ENCODE measurements around the gene JADE2.
"Not testable (repeated sequence)": the region's sequence is repeated elsewhere in the genome, so short reads cannot be mapped to it uniquely, and the experiment has no call there.

The JADE2 gene

GRCh38 chr5:134490925-134491271 is 34.6 kb upstream of the JADE2 start:
- Histone ChIP-seq H3K9ac (ENCODE audit: low read length) (no peak overlapping the region), H3K79me1 (ENCODE audit: low read length) (no peaks in the 10 kb centered on the region), H3K4me3 (ENCODE audit: low read length) (no peak overlapping the region), H2BK120ac (ENCODE audit: low read depth, low read length) (no peak overlapping the region), H3K18ac (ENCODE audit: low read length) (no peak overlapping the region), H3K27ac (ENCODE audit: low read depth, low read length) (no peak overlapping the region), H3K56ac (ENCODE audit: low read length) (no peak overlapping the region), H3K36me3 (ENCODE audit: control insufficient read depth, insufficient read depth, low read length) (no peaks in the 10 kb centered on the region), H3K4ac (ENCODE audit: low read depth, low read length) (no peak overlapping the region), H3K79me2 (ENCODE audit: control insufficient read depth, insufficient read depth, low read length) (no peaks in the 10 kb centered on the region), H2BK15ac (replicated peaks; ENCODE audit: low read depth) (no peak overlapping the region), H3K23ac (ENCODE audit: low read length) (no peak overlapping the region), H4K8ac (ENCODE audit: low read depth, low read length) (no peak overlapping the region), H4K5ac (ENCODE audit: low read length) (no peak overlapping the region), H2AK5ac (ENCODE audit: low read length) (no peak overlapping the region), H2BK5ac (ENCODE audit: low read length) (no peak overlapping the region), H3K27me3 (ENCODE audit: insufficient read depth, low read length, poor library complexity) (no peaks in the 10 kb centered on the region), H3K4me2 (ENCODE audit: low read length) (no peak overlapping the region), H3K4me1 (ENCODE audit: control insufficient read depth, low read depth, low read length) (peaks cover 10% of the 10 kb centered on the region)
- no peak for DNase-seq
- no CpG with 5 or more reads among the region's 8 CpGs for WGBS (ENCODE audit: extremely low coverage, insufficient coverage, low lambda C conversion rate)

DNA sequence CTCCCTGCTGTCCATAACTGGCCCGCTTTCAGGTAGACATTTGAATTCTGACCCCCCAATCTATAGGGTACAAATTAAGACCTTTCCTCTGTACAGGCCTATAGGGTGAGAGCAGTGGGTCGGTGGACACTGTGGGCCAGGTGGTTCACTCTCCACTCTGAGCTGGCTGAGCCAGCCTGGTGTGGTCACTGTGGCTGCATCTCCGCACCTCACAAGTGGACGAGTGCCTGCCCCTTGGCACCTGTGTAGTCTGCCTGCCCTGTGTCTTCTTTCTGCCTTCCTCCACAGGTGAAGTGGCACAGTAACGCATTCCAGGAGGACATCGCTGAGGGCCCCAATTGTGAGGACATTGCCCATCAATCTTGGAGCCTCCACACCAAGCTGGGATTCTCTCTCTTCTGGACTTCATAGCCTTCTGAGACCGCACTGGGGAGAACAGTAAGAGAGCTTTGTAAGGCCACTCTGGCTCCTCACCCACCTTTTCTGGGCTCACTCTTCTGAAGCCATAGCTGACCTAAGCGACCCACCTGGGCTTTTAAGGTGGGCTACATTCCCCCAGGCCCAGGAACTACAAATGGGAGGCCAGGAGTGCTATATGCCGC is 33.5 kb upstream of the JADE2 start:
- H2BK5ac ChIP-seq (ENCODE audit: low read length), result no peak overlapping the region
- peaks cover 10% of the 10 kb centered on the region for H3K4me1 ChIP-seq (ENCODE audit: control insufficient read depth, low read depth, low read length)
- H3K18ac ChIP-seq (ENCODE audit: low read length), result no peak overlapping the region
- H3K4me2 ChIP-seq (ENCODE audit: low read length), result no peak overlapping the region
- no peak overlapping the region for H2BK15ac ChIP-seq (replicated peaks; ENCODE audit: low read depth)
- H3K36me3 ChIP-seq (ENCODE audit: control insufficient read depth, insufficient read depth, low read length), result no peaks in the 10 kb centered on the region
- H3K4me3 ChIP-seq (ENCODE audit: low read length), result no peak overlapping the region
- no peak overlapping the region for H2BK120ac ChIP-seq (ENCODE audit: low read depth, low read length)
- H3K79me2 ChIP-seq (ENCODE audit: control insufficient read depth, insufficient read depth, low read length), result no peaks in the 10 kb centered on the region
- H4K5ac ChIP-seq (ENCODE audit: low read length), result no peak overlapping the region
- no CpG with 5 or more reads among the region's 9 CpGs for WGBS (ENCODE audit: extremely low coverage, insufficient coverage, low lambda C conversion rate)
- H2AK5ac ChIP-seq (ENCODE audit: low read length), result no peak overlapping the region
- no peak for DNase-seq
- no peaks in the 10 kb centered on the region for H3K79me1 ChIP-seq (ENCODE audit: low read length)
- no peak overlapping the region for H3K56ac ChIP-seq (ENCODE audit: low read length)
- no peaks in the 10 kb centered on the region for H3K27me3 ChIP-seq (ENCODE audit: insufficient read depth, low read length, poor library complexity)
- no peak overlapping the region for H4K8ac ChIP-seq (ENCODE audit: low read depth, low read length)
- H3K4ac ChIP-seq (ENCODE audit: low read depth, low read length), result no peak overlapping the region
- no peak overlapping the region for H3K9ac ChIP-seq (ENCODE audit: low read length)
- no peak overlapping the region for H3K27ac ChIP-seq (ENCODE audit: low read depth, low read length)
- H3K23ac ChIP-seq (ENCODE audit: low read length), result no peak overlapping the region

DNA sequence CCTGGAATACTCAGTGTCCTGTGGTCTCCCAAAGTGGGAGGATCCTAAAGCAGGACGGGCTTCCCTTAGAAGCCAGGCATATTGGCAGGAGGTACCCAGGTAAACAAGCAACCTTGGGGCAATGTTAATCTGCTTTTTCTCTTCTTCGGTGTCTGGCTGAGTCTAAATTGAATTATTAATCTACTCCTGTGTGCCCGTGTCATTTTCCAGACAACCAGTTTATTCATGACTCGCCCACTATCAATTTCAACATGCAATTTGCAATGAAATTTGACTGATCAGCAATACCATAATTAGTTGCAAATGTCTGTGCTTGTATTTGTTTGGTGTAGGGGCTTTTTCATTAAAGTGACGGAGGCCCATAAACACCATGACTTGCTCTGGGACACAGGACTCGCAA is 32.9 kb upstream of the JADE2 start:
- Histone ChIP-seq H3K4ac (ENCODE audit: low read depth, low read length) (no peak overlapping the region), H3K4me3 (ENCODE audit: low read length) (no peak overlapping the region), H3K79me2 (ENCODE audit: control insufficient read depth, insufficient read depth, low read length) (no peaks in the 10 kb centered on the region), H4K5ac (ENCODE audit: low read length) (no peak overlapping the region), H4K8ac (ENCODE audit: low read depth, low read length) (no peak overlapping the region), H3K4me1 (ENCODE audit: control insufficient read depth, low read depth, low read length) (peaks cover 10% of the 10 kb centered on the region), H2AK5ac (ENCODE audit: low read length) (no peak overlapping the region), H2BK120ac (ENCODE audit: low read depth, low read length) (no peak overlapping the region), H3K79me1 (ENCODE audit: low read length) (no peaks in the 10 kb centered on the region), H3K36me3 (ENCODE audit: control insufficient read depth, insufficient read depth, low read length) (no peaks in the 10 kb centered on the region), H3K9ac (ENCODE audit: low read length) (no peak overlapping the region), H3K23ac (ENCODE audit: low read length) (no peak overlapping the region), H2BK15ac (replicated peaks; ENCODE audit: low read depth) (no peak overlapping the region), H3K4me2 (ENCODE audit: low read length) (no peak overlapping the region), H3K27ac (ENCODE audit: low read depth, low read length) (no peak overlapping the region), H3K18ac (ENCODE audit: low read length) (no peak overlapping the region), H3K27me3 (ENCODE audit: insufficient read depth, low read length, poor library complexity) (no peaks in the 10 kb centered on the region), H2BK5ac (ENCODE audit: low read length) (no peak overlapping the region), H3K56ac (ENCODE audit: low read length) (no peak overlapping the region)
- no CpG with 5 or more reads among the region's 6 CpGs for WGBS (ENCODE audit: extremely low coverage, insufficient coverage, low lambda C conversion rate)
- no peak for DNase-seq

- no peaks in the 10 kb centered on the region for H3K79me2 ChIP-seq (ENCODE audit: control insufficient read depth, insufficient read depth, low read length)
- no peak overlapping the region for H2BK5ac ChIP-seq (ENCODE audit: low read length)
- H2BK120ac ChIP-seq (ENCODE audit: low read depth, low read length), result no peak overlapping the region
- no peak overlapping the region for H4K8ac ChIP-seq (ENCODE audit: low read depth, low read length)
- H4K5ac ChIP-seq (ENCODE audit: low read length), result no peak overlapping the region
- H3K4me2 ChIP-seq (ENCODE audit: low read length), result no peak overlapping the region
- H3K36me3 ChIP-seq (ENCODE audit: control insufficient read depth, insufficient read depth, low read length), result no peaks in the 10 kb centered on the region
- no peak overlapping the region for H3K23ac ChIP-seq (ENCODE audit: low read length)
- H2BK15ac ChIP-seq (replicated peaks; ENCODE audit: low read depth), result no peak overlapping the region
- no peaks in the 10 kb centered on the region for H3K27me3 ChIP-seq (ENCODE audit: insufficient read depth, low read length, poor library complexity)
- H3K18ac ChIP-seq (ENCODE audit: low read length), result no peak overlapping the region
- no peak overlapping the region for H3K27ac ChIP-seq (ENCODE audit: low read depth, low read length)
- no peak overlapping the region for H3K4me3 ChIP-seq (ENCODE audit: low read length)
- H3K9ac ChIP-seq (ENCODE audit: low read length), result no peak overlapping the region
- no peaks in the 10 kb centered on the region for H3K79me1 ChIP-seq (ENCODE audit: low read length)
- no CpG with 5 or more reads among the region's 4 CpGs for WGBS (ENCODE audit: extremely low coverage, insufficient coverage, low lambda C conversion rate)
- no peak for DNase-seq
- H2AK5ac ChIP-seq (ENCODE audit: low read length), result no peak overlapping the region
- no peak overlapping the region for H3K4ac ChIP-seq (ENCODE audit: low read depth, low read length)
- no peak overlapping the region for H3K56ac ChIP-seq (ENCODE audit: low read length)
- peaks cover 10% of the 10 kb centered on the region for H3K4me1 ChIP-seq (ENCODE audit: control insufficient read depth, low read depth, low read length)
Observed at GRCh38 chr5:134493461-134494055, 31.9 kb upstream of the JADE2 start.

- DNase-seq, result no peak
- Histone ChIP-seq H4K8ac (ENCODE audit: low read depth, low read length) (no peak overlapping the region), H3K9ac (ENCODE audit: low read length) (no peak overlapping the region), H3K27ac (ENCODE audit: low read depth, low read length) (no peak overlapping the region), H3K4me3 (ENCODE audit: low read length) (no peak overlapping the region), H2BK120ac (ENCODE audit: low read depth, low read length) (no peak overlapping the region), H2BK5ac (ENCODE audit: low read length) (no peak overlapping the region), H2BK15ac (replicated peaks; ENCODE audit: low read depth) (no peak overlapping the region), H3K4me2 (ENCODE audit: low read length) (no peak overlapping the region), H3K79me2 (ENCODE audit: control insufficient read depth, insufficient read depth, low read length) (no peaks in the 10 kb centered on the region), H2AK5ac (ENCODE audit: low read length) (no peak overlapping the region), H3K79me1 (ENCODE audit: low read length) (no peaks in the 10 kb centered on the region), H3K4ac (ENCODE audit: low read depth, low read length) (no peak overlapping the region), H3K27me3 (ENCODE audit: insufficient read depth, low read length, poor library complexity) (no peaks in the 10 kb centered on the region), H3K36me3 (ENCODE audit: control insufficient read depth, insufficient read depth, low read length) (no peaks in the 10 kb centered on the region), H3K18ac (ENCODE audit: low read length) (no peak overlapping the region), H3K4me1 (ENCODE audit: control insufficient read depth, low read depth, low read length) (peaks cover 9% of the 10 kb centered on the region), H3K56ac (ENCODE audit: low read length) (no peak overlapping the region), H3K23ac (ENCODE audit: low read length) (no peak overlapping the region), H4K5ac (ENCODE audit: low read length) (no peak overlapping the region)
- no CpG with 5 or more reads among the region's 1 CpG for WGBS (ENCODE audit: extremely low coverage, insufficient coverage, low lambda C conversion rate)
Observed at GRCh38 chr5:134494780-134495179, 30.7 kb upstream of the JADE2 start.

- H3K27me3 ChIP-seq (ENCODE audit: insufficient read depth, low read length, poor library complexity); DNase-seq; H3K36me3 ChIP-seq (ENCODE audit: control insufficient read depth, insufficient read depth, low read length); H3K9ac ChIP-seq (ENCODE audit: low read length); H2BK120ac ChIP-seq (ENCODE audit: low read depth, low read length); H2BK15ac ChIP-seq (replicated peaks; ENCODE audit: low read depth); H2AK5ac ChIP-seq (ENCODE audit: low read length); H4K5ac ChIP-seq (ENCODE audit: low read length); H3K23ac ChIP-seq (ENCODE audit: low read length); H3K4me3 ChIP-seq (ENCODE audit: low read length); H3K4me2 ChIP-seq (ENCODE audit: low read length); H2BK5ac ChIP-seq (ENCODE audit: low read length); H3K56ac ChIP-seq (ENCODE audit: low read length); H3K79me1 ChIP-seq (ENCODE audit: low read length); H3K79me2 ChIP-seq (ENCODE audit: control insufficient read depth, insufficient read depth, low read length); H3K4me1 ChIP-seq (ENCODE audit: control insufficient read depth, low read depth, low read length); H4K8ac ChIP-seq (ENCODE audit: low read depth, low read length); H3K4ac ChIP-seq (ENCODE audit: low read depth, low read length); H3K18ac ChIP-seq (ENCODE audit: low read length); H3K27ac ChIP-seq (ENCODE audit: low read depth, low read length): not testable (repeated sequence)
- no CpG with 5 or more reads among the region's 6 CpGs for WGBS (ENCODE audit: extremely low coverage, insufficient coverage, low lambda C conversion rate)
Observed at GRCh38 chr5:134499905-134500304, 25.6 kb upstream of the JADE2 start.
